Peyer's patch (tissue), 4 donors: ENCODE data around the gene PXDN. TPM values are rescaled to one million over a fixed set of nuclear protein-coding genes. Genes with fewer than 3 reads are reported as not detected.
"Not testable (repeated sequence)": the region's sequence is repeated elsewhere in the genome, so short reads cannot be mapped to it uniquely, and the experiment has no call there.

Experiments
- DNase-seq, 3 donors: peaks; one replicate each; pipeline ENCODE4 v3.0.0-alpha.2; 2017 to 2019
- H3K27ac ChIP-seq, 4 donors: fragments of 200-600 bp; sonication (generic); one replicate each; pipeline ENCODE4 v1.5.1; 2016 to 2019
- H3K27me3 ChIP-seq, 2 donors: fragments of 200-600 bp; sonication (generic); one replicate each; pipeline ENCODE4 v1.5.1; 2019
- H3K36me3 ChIP-seq, 3 donors: fragments of 200-600 bp; sonication (generic); one replicate each; pipeline ENCODE4 v1.5.1; 2016 to 2019
- H3K4me1 ChIP-seq, 4 donors: fragments of 200-600 bp; sonication (generic); one replicate each; pipeline ENCODE4 v1.5.1; 2016 to 2019
- H3K4me3 ChIP-seq, 4 donors: fragments of 200-600 bp; sonication (generic); 1 replicate in 3 of 4; 2 replicates in 1 of 4; pipeline ENCODE4 v1.5.1; 2016 to 2019; ENCODE audit warnings: mild to moderate bottlenecking in 1 of 4
- H3K9me3 ChIP-seq, 4 donors: fragments of 200-600 bp; sonication (generic); one replicate each; pipeline ENCODE4 v1.5.1; 2016 to 2019; ENCODE audit warnings: mild to moderate bottlenecking in 1 of 4
- POLR2A ChIP-seq, 2 donors: fragments of 450-650 bp; IDR thresholded peaks; one replicate each; pipeline ENCODE4 v1.5.1; 2017; ENCODE audit warnings: antibody characterized with exemption in 2 of 2, mild to moderate bottlenecking in 2 of 2, moderate library complexity in 2 of 2
- total RNA-seq, 4 donors: library from RNA; depleted of rRNA; stranded (reverse); fragments of >200 nt; gene quantifications; one replicate each; pipeline ENCODE4 v1.1.0, GENCODE V29; 2016
- TF ChIP-seq, protein P1 (sequence below), 6 experiments: fragments of 450-650 bp in 4 of 6; fragments of 200-600 bp in 2 of 6; sonication (generic) in 1 of 6; IDR thresholded peaks; one replicate each; pipeline ENCODE4 v1.5.1; 2017 to 2019; ENCODE audit warnings: antibody characterized with exemption in 6 of 6, mild to moderate bottlenecking in 3 of 6, moderate library complexity in 1 of 6

Gene PXDN
- total RNA-seq, 4 donors from 2014 or later: 7.5 to 148 (median 21.0) TPM

- Histone ChIP-seq H3K4me1 (peaks cover 0 to 9% (median 0%) of the 10 kb centered on the region in 4 donors), H3K9me3 (peaks cover 0 to 5% (median 0%) of the 10 kb centered on the region in 4 donors), H3K4me3 (no peak overlapping the region), H3K36me3 (no peaks in the 10 kb centered on the region), H3K27ac (no peak overlapping the region), H3K27me3 (no peaks in the 10 kb centered on the region)
- no peak for DNase-seq
- TF ChIP-seq POLR2A (IDR thresholded peaks at IDR 0.05): no peak
- TF ChIP-seq, protein P1, sequence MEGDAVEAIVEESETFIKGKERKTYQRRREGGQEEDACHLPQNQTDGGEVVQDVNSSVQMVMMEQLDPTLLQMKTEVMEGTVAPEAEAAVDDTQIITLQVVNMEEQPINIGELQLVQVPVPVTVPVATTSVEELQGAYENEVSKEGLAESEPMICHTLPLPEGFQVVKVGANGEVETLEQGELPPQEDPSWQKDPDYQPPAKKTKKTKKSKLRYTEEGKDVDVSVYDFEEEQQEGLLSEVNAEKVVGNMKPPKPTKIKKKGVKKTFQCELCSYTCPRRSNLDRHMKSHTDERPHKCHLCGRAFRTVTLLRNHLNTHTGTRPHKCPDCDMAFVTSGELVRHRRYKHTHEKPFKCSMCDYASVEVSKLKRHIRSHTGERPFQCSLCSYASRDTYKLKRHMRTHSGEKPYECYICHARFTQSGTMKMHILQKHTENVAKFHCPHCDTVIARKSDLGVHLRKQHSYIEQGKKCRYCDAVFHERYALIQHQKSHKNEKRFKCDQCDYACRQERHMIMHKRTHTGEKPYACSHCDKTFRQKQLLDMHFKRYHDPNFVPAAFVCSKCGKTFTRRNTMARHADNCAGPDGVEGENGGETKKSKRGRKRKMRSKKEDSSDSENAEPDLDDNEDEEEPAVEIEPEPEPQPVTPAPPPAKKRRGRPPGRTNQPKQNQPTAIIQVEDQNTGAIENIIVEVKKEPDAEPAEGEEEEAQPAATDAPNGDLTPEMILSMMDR (IDR thresholded peaks at IDR 0.05): no peak
Observed at GRCh38 chr2:1758171-1758570, 13.9 kb upstream of the PXDN start.

GRCh38 chr2:1757567-1757966 lies 13.3 kb upstream of the PXDN start:
- TF ChIP-seq, protein P1 (IDR thresholded peaks at IDR 0.05): no peak
- no peak for TF ChIP-seq POLR2A (IDR thresholded peaks at IDR 0.05)
- no peaks in the 10 kb centered on the region for H3K27me3 ChIP-seq
- peaks cover 0 to 9% (median 0%) of the 10 kb centered on the region in 4 donors for H3K4me1 ChIP-seq
- no peak for DNase-seq
- peaks cover 0 to 5% (median 0%) of the 10 kb centered on the region in 4 donors for H3K9me3 ChIP-seq
- no peaks in the 10 kb centered on the region for H3K36me3 ChIP-seq
- H3K4me3 ChIP-seq: no peak overlapping the region
- H3K27ac ChIP-seq: no peak overlapping the region

GRCh38 chr2:1757146-1757545 lies 12.8 kb upstream of the PXDN start:
- not testable (repeated sequence) for H3K9me3 ChIP-seq, H3K4me3 ChIP-seq, H3K27me3 ChIP-seq, DNase-seq, H3K36me3 ChIP-seq, H3K27ac ChIP-seq, H3K4me1 ChIP-seq

DNA sequence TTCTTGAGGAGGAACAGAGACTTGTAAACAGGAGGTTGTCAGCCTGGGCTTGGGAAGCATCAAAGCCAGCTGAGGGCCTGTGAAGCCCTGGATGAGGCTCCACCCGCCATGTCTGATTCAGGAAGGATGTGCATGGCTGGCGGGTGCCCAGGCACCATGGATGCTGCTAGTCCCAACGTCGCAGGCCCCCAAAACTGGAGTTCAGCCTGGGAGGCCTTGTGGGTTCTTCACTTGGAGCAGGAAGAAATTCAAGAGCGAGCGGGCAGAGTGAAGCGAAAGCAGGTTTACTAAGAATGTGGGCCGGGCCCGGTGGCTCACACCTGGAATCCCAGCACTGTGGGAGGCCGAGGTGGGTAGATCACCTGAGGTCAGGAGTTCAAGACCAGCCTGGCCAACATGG lies 12.1 kb upstream of the PXDN start:
- Histone ChIP-seq H3K27ac (no peak overlapping the region), H3K4me1 (peaks cover 0 to 9% (median 0%) of the 10 kb centered on the region in 4 donors), H3K9me3 (peaks cover 0 to 5% (median 0%) of the 10 kb centered on the region in 4 donors), H3K36me3 (no peaks in the 10 kb centered on the region), H3K27me3 (no peaks in the 10 kb centered on the region), H3K4me3 (no peak overlapping the region)
- no peak for DNase-seq
- TF ChIP-seq, protein P1 (IDR thresholded peaks at IDR 0.05): no peak
- no peak for TF ChIP-seq POLR2A (IDR thresholded peaks at IDR 0.05)

DNA sequence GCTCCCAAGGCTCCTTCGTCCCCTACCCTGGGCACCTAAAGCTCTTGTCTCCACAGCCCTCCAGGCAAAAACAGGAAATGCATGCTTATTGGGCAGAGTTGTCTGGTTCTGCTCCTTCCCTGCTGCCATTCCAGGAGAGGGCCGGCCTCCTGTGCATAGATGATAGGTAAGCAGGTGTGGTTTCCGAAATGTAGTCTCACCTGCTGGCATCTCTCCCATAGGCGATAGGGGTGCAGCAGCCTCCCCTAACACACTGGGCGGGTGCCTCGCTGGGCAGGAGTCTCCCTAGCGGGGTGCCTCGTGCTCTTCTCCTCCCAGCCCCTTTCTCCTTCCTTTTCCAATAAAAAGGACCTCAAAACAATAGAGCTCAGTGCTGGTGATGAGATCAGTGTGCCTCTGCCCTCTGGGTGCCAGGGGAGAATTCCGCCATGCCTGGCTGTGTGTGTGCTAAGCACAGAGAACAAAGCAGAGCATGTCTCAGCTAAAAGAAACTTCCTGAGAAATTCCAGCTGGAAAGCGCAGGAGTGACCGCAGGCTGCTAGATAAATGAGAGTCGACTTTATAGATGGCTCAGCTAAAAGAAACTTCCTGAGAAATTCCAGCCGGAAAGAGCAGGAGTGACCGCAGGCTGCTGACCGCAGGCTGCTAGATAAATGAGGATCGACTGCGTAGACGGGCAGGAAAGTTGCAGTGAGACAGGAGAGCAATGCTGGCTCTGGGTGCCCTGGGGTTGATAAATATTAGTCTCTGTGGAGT lies 11.3 kb upstream of the PXDN start:
- peaks cover 0 to 5% (median 0%) of the 10 kb centered on the region in 4 donors for H3K9me3 ChIP-seq
- H3K27ac ChIP-seq: no peak overlapping the region
- H3K4me1 ChIP-seq: peaks cover 0 to 9% (median 0%) of the 10 kb centered on the region in 4 donors
- H3K4me3 ChIP-seq: no peak overlapping the region
- TF ChIP-seq, protein P1 (IDR thresholded peaks at IDR 0.05): no peak
- no peak for TF ChIP-seq POLR2A (IDR thresholded peaks at IDR 0.05)
- H3K36me3 ChIP-seq: no peaks in the 10 kb centered on the region
- DNase-seq: no peak
- H3K27me3 ChIP-seq: no peaks in the 10 kb centered on the region

- no peak overlapping the region for H3K4me3 ChIP-seq
- H3K27me3 ChIP-seq: no peaks in the 10 kb centered on the region
- TF ChIP-seq, protein P1 (IDR thresholded peaks at IDR 0.05): no peak
- no peak for TF ChIP-seq POLR2A (IDR thresholded peaks at IDR 0.05)
- no peaks in the 10 kb centered on the region for H3K36me3 ChIP-seq
- DNase-seq: no peak
- H3K4me1 ChIP-seq: peaks cover 0 to 9% (median 0%) of the 10 kb centered on the region in 4 donors
- no peak overlapping the region for H3K27ac ChIP-seq
- peaks cover 0 to 5% (median 0%) of the 10 kb centered on the region in 4 donors for H3K9me3 ChIP-seq
Observed at GRCh38 chr2:1754461-1755170, 10.3 kb upstream of the PXDN start.
